Astrocyte of the cerebellum (primary cell): ENCODE data around the gene C9orf50.

ENCODE experiments used
- DNase-seq: peaks from one replicate; pipeline ENCODE4 v3.0.0-alpha.2; 2011; ENCODE audit warnings: low read depth
- H3K4me3 ChIP-seq: 2 replicates; pipeline ENCODE4 v1.5.1; 2011; ENCODE audit warnings: mild to moderate bottlenecking, low read depth, low read length, moderate library complexity
- in situ Hi-C: cut with HindIII; loops from 2 replicates; pipeline ENCODE4 v1.10.0; 2017; ENCODE audit warnings: low sequenced_read_pairs
- TF ChIP-seq, protein P1 (sequence below): IDR thresholded peaks from 2 replicates; pipeline ENCODE4 v1.5.1; 2012; ENCODE audit warnings: low read length, low read depth, moderate library complexity, mild to moderate bottlenecking; ENCODE audit errors: missing control alignments

Gene C9orf50

DNA sequence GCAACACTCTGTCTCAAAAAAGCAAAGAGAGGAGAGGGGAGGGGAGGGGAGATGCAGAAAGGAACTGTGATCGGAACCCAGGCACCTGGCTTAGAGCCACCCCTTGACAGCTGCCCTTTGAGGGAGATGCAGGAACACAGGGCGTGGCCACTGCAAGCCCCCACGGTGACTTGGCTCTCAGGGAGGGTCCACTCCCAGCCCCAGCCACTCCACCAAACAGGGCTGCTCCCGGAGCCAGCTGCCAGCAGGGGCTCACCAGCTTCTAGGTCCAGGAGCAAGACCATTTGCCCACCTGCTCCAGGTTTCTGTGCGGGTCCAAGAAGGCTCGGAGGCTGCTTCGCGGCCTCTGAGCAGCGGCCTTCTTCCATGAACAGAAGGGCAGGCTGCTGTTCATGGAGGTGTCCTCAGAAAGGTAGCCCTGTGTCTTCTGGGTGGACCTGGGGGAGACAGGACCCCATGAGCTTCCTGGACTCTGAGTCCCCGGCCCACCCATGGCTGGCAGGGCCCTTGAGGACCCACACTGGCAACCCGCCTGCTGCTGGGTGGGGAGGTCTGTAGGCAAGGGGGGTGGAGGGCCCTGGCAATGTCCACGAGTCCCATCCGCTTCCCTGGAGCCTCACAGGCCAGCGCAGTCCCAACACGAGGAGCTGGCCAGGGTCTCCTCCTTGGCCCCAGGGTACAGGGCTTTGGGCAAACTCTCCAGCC lies 7.9 kb downstream of the C9orf50 start:
- DNase-seq: no peak
- TF ChIP-seq, protein P1, sequence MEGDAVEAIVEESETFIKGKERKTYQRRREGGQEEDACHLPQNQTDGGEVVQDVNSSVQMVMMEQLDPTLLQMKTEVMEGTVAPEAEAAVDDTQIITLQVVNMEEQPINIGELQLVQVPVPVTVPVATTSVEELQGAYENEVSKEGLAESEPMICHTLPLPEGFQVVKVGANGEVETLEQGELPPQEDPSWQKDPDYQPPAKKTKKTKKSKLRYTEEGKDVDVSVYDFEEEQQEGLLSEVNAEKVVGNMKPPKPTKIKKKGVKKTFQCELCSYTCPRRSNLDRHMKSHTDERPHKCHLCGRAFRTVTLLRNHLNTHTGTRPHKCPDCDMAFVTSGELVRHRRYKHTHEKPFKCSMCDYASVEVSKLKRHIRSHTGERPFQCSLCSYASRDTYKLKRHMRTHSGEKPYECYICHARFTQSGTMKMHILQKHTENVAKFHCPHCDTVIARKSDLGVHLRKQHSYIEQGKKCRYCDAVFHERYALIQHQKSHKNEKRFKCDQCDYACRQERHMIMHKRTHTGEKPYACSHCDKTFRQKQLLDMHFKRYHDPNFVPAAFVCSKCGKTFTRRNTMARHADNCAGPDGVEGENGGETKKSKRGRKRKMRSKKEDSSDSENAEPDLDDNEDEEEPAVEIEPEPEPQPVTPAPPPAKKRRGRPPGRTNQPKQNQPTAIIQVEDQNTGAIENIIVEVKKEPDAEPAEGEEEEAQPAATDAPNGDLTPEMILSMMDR: no peak
- in situ Hi-C loops: no loop called here
- H3K4me3 ChIP-seq: no peak overlapping the region

DNA sequence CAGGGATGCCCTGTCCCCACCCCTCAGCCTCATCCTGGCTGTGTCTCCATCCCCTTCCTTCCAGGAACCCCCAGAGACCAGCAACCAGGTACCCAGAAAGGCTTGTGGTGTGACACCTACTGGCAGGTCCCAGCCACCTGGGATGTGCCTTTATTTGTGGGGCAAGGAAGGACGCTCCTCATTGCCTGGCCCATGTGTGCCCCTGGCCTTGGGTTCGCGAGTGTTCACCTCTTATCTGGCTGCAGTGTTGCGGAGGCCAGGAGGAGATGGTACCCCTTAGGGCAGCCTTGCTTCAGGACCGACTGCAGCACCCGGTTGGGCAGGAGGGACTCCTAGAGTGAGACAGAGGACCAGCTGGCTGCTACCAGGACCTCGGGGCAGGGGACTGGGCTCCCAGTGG lies 8.8 kb downstream of the C9orf50 start:
- TF ChIP-seq, protein P1: no peak
- in situ Hi-C loops: no loop called here
- H3K4me3 ChIP-seq: no peak overlapping the region
- no peak for DNase-seq

DNA sequence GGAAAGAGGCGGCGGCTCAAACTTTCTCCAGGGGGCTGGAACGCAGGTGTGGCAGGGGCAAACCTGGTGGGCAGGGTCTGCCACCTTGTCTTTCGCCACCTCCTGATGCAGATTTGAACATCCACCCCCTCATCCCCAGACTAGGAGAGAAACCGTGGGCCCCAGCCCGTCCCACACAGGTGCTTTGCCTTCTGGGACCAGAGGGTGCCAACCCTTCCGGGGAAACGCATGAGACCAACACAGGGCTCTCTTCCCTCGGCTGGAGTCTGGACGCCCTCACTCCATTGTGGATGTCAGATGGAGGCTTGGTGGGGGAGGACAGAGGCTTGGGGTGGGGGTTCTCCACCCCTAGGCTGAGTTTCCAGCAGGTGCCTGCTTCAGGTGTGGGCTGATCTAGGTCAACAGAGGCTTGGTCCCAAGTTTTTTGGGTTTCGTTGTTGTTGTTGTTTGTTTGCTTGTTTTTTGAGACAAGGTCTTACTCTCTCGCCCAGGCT lies 9.5 kb downstream of the C9orf50 start:
- no peak overlapping the region for H3K4me3 ChIP-seq
- no peak for DNase-seq
- in situ Hi-C loops: no loop called here
- TF ChIP-seq, protein P1: no peak

DNA sequence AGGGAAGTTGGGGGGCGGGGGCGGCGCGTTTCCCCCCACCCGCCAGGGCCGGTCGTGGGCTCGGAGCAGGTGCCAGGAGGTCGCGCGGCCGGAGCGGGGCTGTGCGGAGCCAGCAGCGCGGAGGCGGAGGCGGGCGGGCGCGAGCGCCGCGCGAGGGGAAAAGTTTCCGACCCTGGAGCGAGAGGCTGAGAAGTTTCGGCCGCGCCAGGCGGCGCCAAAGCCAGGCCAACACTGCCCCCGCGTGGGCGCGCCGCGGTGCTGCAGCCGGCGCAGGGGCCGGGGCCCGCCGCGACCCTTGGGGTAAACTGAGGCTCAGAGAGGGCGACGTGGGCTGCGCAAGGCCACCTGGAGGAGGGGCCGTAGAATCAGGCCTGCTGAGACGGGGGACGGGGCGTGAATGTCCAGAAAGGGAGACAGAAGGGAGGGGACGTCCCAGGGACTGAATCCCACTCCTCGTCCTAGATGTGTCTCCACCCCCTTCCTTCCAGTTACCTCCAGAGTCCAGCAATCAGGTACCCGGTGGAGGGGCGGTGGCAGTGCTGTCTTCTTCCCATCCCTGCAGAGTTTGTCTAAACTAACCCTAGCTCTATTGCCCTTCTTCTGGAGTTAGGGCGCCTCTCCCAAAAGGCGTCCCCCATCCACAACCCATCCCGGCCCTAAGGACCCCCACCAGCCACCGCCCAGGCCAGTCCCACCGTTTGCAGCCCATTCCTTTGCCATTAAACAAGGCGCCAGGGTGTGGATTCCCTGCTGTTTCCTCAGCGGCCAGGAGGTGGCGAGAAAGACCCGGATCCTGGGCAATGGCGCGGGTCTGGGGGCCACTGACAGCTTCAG lies 10.2 kb downstream of the C9orf50 start:
- TF ChIP-seq, protein P1: peak; percentile 79
- in situ Hi-C loops: no loop called here
- H3K4me3 ChIP-seq: peak overlapping the region; percentile 44
- no peak for DNase-seq

DNA sequence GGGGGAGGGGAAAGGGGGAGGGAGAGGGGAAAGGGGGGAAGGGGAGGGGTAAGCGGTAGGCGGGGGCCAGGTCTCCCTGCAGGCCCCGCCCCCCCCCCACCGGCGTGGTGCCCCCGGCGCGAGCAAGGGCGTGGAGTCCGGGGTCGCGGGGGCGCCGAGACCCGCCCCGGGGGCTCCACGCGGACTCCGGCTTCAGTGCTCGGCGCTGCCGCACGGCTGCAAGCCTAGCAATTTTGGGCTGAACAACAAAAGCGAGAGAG lies 10.8 kb downstream of the C9orf50 start:
- TF ChIP-seq, protein P1: no peak
- H3K4me3 ChIP-seq: peak overlapping the region; percentile 44
- no peak for DNase-seq
- in situ Hi-C loops: no loop called here

DNA sequence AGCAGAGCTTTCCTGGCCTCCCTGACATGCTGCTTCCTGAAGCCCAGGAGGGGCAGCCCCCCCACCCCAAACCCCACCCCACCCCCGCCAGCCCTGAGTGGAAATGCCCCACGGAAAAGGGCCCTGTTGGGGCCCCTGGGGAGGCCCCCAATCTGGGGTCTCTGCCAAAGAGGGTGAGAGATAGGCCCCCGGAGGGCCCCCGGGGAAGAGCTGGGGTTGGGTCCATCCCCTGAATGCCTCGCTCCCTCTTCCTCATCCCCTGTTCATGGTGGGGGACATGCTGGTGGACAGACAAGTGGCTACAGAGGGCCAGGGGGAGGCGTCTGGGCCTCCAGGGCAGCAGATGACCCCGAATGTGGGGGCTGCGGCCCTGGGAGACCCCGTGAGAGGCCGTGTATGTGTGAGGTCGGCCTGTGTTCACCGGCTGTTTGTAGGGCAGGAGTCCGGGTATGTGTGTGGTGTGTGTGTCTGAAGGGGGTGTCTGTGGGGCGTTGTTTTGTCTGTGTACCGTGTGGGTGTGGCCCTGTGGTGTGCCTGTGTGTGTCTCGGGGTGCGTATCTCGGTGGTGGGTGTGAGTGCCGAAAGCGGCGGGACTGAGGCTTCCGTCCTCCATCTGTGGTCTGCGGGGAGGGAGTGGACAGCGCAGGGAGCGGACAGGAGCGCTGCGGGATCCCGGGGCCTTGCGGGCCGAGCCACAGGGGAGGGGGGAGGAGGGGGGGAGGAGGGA lies 11.3 kb downstream of the C9orf50 start:
- no peak for DNase-seq
- no peak overlapping the region for H3K4me3 ChIP-seq
- in situ Hi-C loops: no loop called here

More for the DNA sequence above, 11.3 kb downstream of the C9orf50 start:
- TF ChIP-seq, protein P1: no peak
